Fibroblast of lung (primary cell): ENCODE results near the gene SDHC. TPM values are rescaled to one million over a fixed set of nuclear protein-coding genes. Genes with fewer than 3 reads are reported as not detected.

Experiments
- DNase-seq, 2 donors: peaks; one replicate each; pipeline versions ENCODE4 v3.0.0 to v3.0.0-alpha.2; 2010; ENCODE audit warnings: low read depth in 2 of 2
- H2AFZ ChIP-seq: 2 replicates; pipeline ENCODE4 v1.5.1; 2012; ENCODE audit warnings: low read length, control low read depth, inconsistent platforms
- H3K27ac ChIP-seq: 2 replicates; pipeline ENCODE4 v1.5.1; 2011; ENCODE audit warnings: low read length, control low read depth; ENCODE audit not compliant: insufficient read depth
- H3K27me3 ChIP-seq: 2 replicates; pipeline ENCODE4 v1.5.1; 2011; ENCODE audit warnings: mild to moderate bottlenecking, low read length; ENCODE audit not compliant: control insufficient read depth, insufficient read depth
- H3K36me3 ChIP-seq: 2 replicates; pipeline ENCODE4 v1.5.1; 2011; ENCODE audit warnings: low read length; ENCODE audit not compliant: control insufficient read depth, insufficient read depth
- H3K4me1 ChIP-seq: 2 replicates; pipeline ENCODE4 v1.5.1; 2011; ENCODE audit warnings: low read length; ENCODE audit not compliant: control insufficient read depth, insufficient read depth; ENCODE audit errors: extremely low read depth
- H3K4me2 ChIP-seq: 2 replicates; pipeline ENCODE4 v1.5.1; 2011; ENCODE audit warnings: low read length, control low read depth; ENCODE audit not compliant: insufficient read depth; ENCODE audit errors: extremely low read depth
- H3K4me3 ChIP-seq, 4 experiments: fragments of 200-600 bp in 1 of 4; sonication (generic) in 1 of 4; replicated peaks in 1 of 4; 2 replicates each; pipeline ENCODE4 v1.5.1; 2011 to 2016; ENCODE audit warnings: low read length in 4 of 4, low read depth in 3 of 4, mild to moderate bottlenecking in 3 of 4, control low read depth in 2 of 4, inconsistent platforms in 1 of 4, mixed read lengths in 1 of 4; ENCODE audit not compliant: insufficient read depth in 1 of 4; ENCODE audit errors: control extremely low read depth in 1 of 4
- H3K79me2 ChIP-seq: 2 replicates; pipeline ENCODE4 v1.5.1; 2012; ENCODE audit warnings: mild to moderate bottlenecking, low read length, inconsistent platforms; ENCODE audit not compliant: control insufficient read depth, insufficient read depth
- H3K9ac ChIP-seq: 2 replicates; pipeline ENCODE4 v1.5.1; 2011; ENCODE audit warnings: mild to moderate bottlenecking, low read length, control low read depth; ENCODE audit not compliant: insufficient read depth
- H3K9me3 ChIP-seq: 2 replicates; pipeline ENCODE4 v1.5.1; 2012; ENCODE audit warnings: low read depth, low read length; ENCODE audit not compliant: control insufficient read depth, insufficient read depth
- H4K20me1 ChIP-seq: 2 replicates; pipeline ENCODE4 v1.5.1; 2011; ENCODE audit warnings: low read length; ENCODE audit not compliant: control insufficient read depth, insufficient read depth; ENCODE audit errors: extremely low read depth
- EZH2 ChIP-seq: IDR thresholded peaks from 2 replicates; pipeline ENCODE4 v1.5.1; 2012; ENCODE audit warnings: low read length, control low read depth, mild to moderate bottlenecking; ENCODE audit errors: missing control alignments
- polyA plus RNA-seq, 2 donors: library from polyadenylated mRNA; depleted of rRNA in 1 of 2; stranded (reverse) in 1 of 2; unstranded in 1 of 2; fragments of >200 nt; gene quantifications; 2 replicates each; pipeline ENCODE4 v1.2.1, GENCODE V29; 2011 to 2012; ENCODE audit warnings: missing spikeins in 1 of 2
- total RNA-seq: library from RNA; depleted of rRNA; stranded (reverse); fragments of >200 nt; gene quantifications from 2 replicates; pipeline ENCODE4 v1.2.1, GENCODE V29; 2014
- TF ChIP-seq, protein P1 (sequence below), 2 donors: IDR thresholded peaks in 1 of 2; conservative IDR thresholded peaks in 1 of 2; 1 replicate in 1 of 2; 2 replicates in 1 of 2; pipeline ENCODE4 v1.5.1; 2011 to 2012; ENCODE audit warnings: low read length in 2 of 2, control low read depth in 1 of 2, inconsistent platforms in 1 of 2, low read depth in 1 of 2, mild to moderate bottlenecking in 1 of 2

SDHC gene
- total and polyA plus RNA-seq, 2 donors (not counting 1 experiment from before 2014, with no cell fraction given), result 24.8 to 484 TPM

DNA sequence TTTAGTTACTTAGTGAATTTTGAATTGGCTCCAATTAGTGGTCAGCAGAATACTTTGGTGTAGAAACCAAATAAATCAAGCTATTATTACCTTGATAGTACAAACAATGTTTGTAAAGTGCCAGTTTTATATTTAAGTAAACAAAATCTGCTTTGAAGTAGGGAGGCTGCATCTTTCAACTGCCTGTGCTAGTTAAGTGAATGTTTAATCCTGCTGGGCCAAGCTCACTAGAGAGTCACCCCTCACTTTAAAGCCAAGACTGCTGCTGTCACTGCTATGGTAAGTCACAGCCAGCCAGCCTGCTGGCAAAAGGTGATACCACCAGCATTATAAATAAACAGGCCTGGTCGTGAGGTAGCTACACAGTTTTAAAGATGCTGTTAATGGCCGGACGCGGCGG is 63.8 kb downstream of the SDHC start:
- no peak overlapping the region for H3K4me3 ChIP-seq
- H3K27ac ChIP-seq, result no peak overlapping the region
- DNase-seq, result no peak
- H3K27me3 ChIP-seq, result no peaks in the 10 kb centered on the region
- H3K9ac ChIP-seq, result no peak overlapping the region
- no peaks in the 10 kb centered on the region for H3K36me3 ChIP-seq
- peaks cover 5% of the 10 kb centered on the region for H3K4me1 ChIP-seq
- no peaks in the 10 kb centered on the region for H3K79me2 ChIP-seq
- no peaks in the 10 kb centered on the region for H3K9me3 ChIP-seq
- no peak for TF ChIP-seq EZH2
- no peak overlapping the region for H3K4me2 ChIP-seq
- no peak overlapping the region for H2AFZ ChIP-seq
- no peaks in the 10 kb centered on the region for H4K20me1 ChIP-seq

DNA sequence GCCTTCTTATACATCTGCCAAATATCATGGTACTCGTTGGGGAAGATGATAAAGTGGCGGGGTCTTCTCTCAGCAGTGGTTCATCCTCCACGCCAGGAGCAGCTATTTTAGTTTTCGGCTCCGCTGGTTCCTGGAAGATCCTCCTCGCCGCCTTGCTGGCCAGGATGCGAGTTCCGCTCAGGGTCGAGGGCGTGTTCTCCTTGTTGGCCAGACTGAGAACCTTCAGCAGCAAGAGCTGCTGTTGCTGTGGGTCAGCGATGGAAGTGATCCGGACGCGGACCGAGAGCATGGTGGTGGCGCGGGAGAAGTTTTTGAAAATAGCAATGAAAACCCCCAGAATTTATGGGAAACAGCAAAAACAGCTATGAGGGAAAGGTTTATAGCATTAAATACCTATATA is 64.9 kb downstream of the SDHC start:
- no peak for DNase-seq
- Histone ChIP-seq H3K27ac (no peak overlapping the region), H3K9me3 (no peaks in the 10 kb centered on the region), H3K4me3 (no peak overlapping the region), H3K4me1 (peaks cover 5% of the 10 kb centered on the region), H3K36me3 (no peaks in the 10 kb centered on the region), H3K9ac (no peak overlapping the region), H4K20me1 (no peaks in the 10 kb centered on the region), H3K79me2 (no peaks in the 10 kb centered on the region), H2AFZ (no peak overlapping the region), H3K4me2 (no peak overlapping the region), H3K27me3 (no peaks in the 10 kb centered on the region)
- no peak for TF ChIP-seq EZH2
- TF ChIP-seq, protein P1, sequence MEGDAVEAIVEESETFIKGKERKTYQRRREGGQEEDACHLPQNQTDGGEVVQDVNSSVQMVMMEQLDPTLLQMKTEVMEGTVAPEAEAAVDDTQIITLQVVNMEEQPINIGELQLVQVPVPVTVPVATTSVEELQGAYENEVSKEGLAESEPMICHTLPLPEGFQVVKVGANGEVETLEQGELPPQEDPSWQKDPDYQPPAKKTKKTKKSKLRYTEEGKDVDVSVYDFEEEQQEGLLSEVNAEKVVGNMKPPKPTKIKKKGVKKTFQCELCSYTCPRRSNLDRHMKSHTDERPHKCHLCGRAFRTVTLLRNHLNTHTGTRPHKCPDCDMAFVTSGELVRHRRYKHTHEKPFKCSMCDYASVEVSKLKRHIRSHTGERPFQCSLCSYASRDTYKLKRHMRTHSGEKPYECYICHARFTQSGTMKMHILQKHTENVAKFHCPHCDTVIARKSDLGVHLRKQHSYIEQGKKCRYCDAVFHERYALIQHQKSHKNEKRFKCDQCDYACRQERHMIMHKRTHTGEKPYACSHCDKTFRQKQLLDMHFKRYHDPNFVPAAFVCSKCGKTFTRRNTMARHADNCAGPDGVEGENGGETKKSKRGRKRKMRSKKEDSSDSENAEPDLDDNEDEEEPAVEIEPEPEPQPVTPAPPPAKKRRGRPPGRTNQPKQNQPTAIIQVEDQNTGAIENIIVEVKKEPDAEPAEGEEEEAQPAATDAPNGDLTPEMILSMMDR (conservative IDR thresholded peaks at IDR 0.05 in 1 of 2, IDR thresholded peaks at IDR 0.05 in 1 of 2; ENCODE audit: low read depth in 1 of 2, low read length in 2 of 2), result no peak

DNA sequence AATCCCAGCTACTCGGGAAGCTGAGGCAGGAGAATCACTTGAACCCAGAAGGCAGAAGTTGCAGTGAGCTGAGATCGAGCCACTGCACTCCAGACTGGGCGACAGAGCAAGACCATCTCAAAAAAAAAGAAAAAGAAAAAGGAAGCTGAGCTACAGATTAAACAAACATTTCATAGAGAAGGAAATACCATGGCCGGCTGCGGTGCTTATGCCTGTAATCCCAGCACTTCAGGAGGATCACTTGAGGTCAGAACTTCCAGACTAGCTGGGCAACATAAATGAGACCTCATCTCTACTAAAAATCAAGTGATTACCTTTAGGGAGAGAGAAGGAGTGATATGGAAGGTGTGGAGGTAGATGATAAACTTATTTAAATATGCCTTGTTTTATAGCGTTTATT is 67.5 kb downstream of the SDHC start:
- no peak overlapping the region for H3K4me2 ChIP-seq

More for the DNA sequence above, 67.5 kb downstream of the SDHC start:
- Histone ChIP-seq H3K79me2 (no peaks in the 10 kb centered on the region), H3K4me3 (no peak overlapping the region), H3K9me3 (no peaks in the 10 kb centered on the region), H3K36me3 (no peaks in the 10 kb centered on the region), H4K20me1 (no peaks in the 10 kb centered on the region), H3K27ac (no peak overlapping the region), H2AFZ (peak overlapping the region; percentile 29), H3K9ac (no peak overlapping the region), H3K4me1 (peaks cover 5% of the 10 kb centered on the region), H3K27me3 (no peaks in the 10 kb centered on the region)
- DNase-seq, result no peak
- TF ChIP-seq, protein P1 (conservative IDR thresholded peaks at IDR 0.05 in 1 of 2, IDR thresholded peaks at IDR 0.05 in 1 of 2; ENCODE audit: low read depth in 1 of 2, low read length in 2 of 2), result no peak
- TF ChIP-seq EZH2, result no peak
